Measurements from ENCODE around the gene HTR3B. TPM values are rescaled to one million over a fixed set of nuclear protein-coding genes. Genes with fewer than 3 reads are reported as not detected.
A peak's percentile ranks its signal among the peaks of the same experiment; 100 is the strongest.

The HTR3B gene
- total and polyA plus RNA-seq, 4 donors: not detected

- Histone ChIP-seq H3K4me3 (ENCODE audit: low read length in 2 of 2) (no peak overlapping the region), H3K4me1 (ENCODE audit: control insufficient read depth in 1 of 2, insufficient read depth in 2 of 2, low read length in 2 of 2) (no peaks in the 10 kb centered on the region), H3K36me3 (ENCODE audit: control insufficient read depth in 1 of 2, insufficient read depth in 2 of 2, low read length in 1 of 2) (no peaks in the 10 kb centered on the region), H3K27ac (ENCODE audit: low read depth in 1 of 2, low read length in 2 of 2) (no peak overlapping the region), H3K9me3 (ENCODE audit: control insufficient read depth, low read length) (no peaks in the 10 kb centered on the region), H3K27me3 (ENCODE audit: control insufficient read depth in 1 of 2, insufficient read depth in 2 of 2, low read length in 1 of 2) (no peaks in the 10 kb centered on the region)
- intact Hi-C loops (cut with DNase I): no loop called here
- ATAC-seq (ENCODE audit: low FRiP score) (no peak), DNase-seq (no peak)
- 83 to 85% methylated on average over 18 of the region's 18 CpGs for WGBS, 2 donors
Observed at GRCh38 chr11:113986351-113987140, 82.0 kb downstream of the HTR3B start.

- Histone ChIP-seq H3K36me3 (ENCODE audit: control insufficient read depth in 1 of 2, insufficient read depth in 2 of 2, low read length in 1 of 2) (no peaks in the 10 kb centered on the region), H3K27me3 (ENCODE audit: control insufficient read depth in 1 of 2, insufficient read depth in 2 of 2, low read length in 1 of 2) (no peaks in the 10 kb centered on the region), H3K4me1 (ENCODE audit: control insufficient read depth in 1 of 2, insufficient read depth in 2 of 2, low read length in 2 of 2) (no peaks in the 10 kb centered on the region), H3K9me3 (ENCODE audit: control insufficient read depth, low read length) (no peaks in the 10 kb centered on the region), H3K4me3 (ENCODE audit: low read length in 2 of 2) (no peak overlapping the region), H3K27ac (ENCODE audit: low read depth in 1 of 2, low read length in 2 of 2) (no peak overlapping the region)
- ATAC-seq (ENCODE audit: low FRiP score) (no peak), DNase-seq (no peak)
- intact Hi-C loops (cut with DNase I): no loop called here
- 61 to 70% methylated on average over 15 of the region's 15 CpGs for WGBS, 2 donors
Observed at GRCh38 chr11:113989381-113989780, 84.8 kb downstream of the HTR3B start.

GRCh38 chr11:113989916-113990315 lies 85.3 kb downstream of the HTR3B start:
- no peaks in the 10 kb centered on the region for H3K36me3 ChIP-seq (ENCODE audit: control insufficient read depth in 1 of 2, insufficient read depth in 2 of 2, low read length in 1 of 2)
- H3K4me1 ChIP-seq (ENCODE audit: control insufficient read depth in 1 of 2, insufficient read depth in 2 of 2, low read length in 2 of 2): no peaks in the 10 kb centered on the region
- intact Hi-C loops (cut with DNase I): loop anchor here in 1 of 2 donors (10.0 kb wide), 1 partner anchor 95 kb away; no protein-coding TSS in a partner anchor
- ATAC-seq (ENCODE audit: low FRiP score) (no peak), DNase-seq (no peak)
- no peak overlapping the region for H3K4me3 ChIP-seq (ENCODE audit: low read length in 2 of 2)
- no peak overlapping the region for H3K27ac ChIP-seq (ENCODE audit: low read depth in 1 of 2, low read length in 2 of 2)
- no peaks in the 10 kb centered on the region for H3K27me3 ChIP-seq (ENCODE audit: control insufficient read depth in 1 of 2, insufficient read depth in 2 of 2, low read length in 1 of 2)
- WGBS, 2 donors: 59 to 63% methylated on average over 2 of the region's 2 CpGs
- H3K9me3 ChIP-seq (ENCODE audit: control insufficient read depth, low read length): no peaks in the 10 kb centered on the region

- Histone ChIP-seq H3K36me3 (ENCODE audit: control insufficient read depth in 1 of 2, insufficient read depth in 2 of 2, low read length in 1 of 2) (no peaks in the 10 kb centered on the region), H3K4me1 (ENCODE audit: control insufficient read depth in 1 of 2, insufficient read depth in 2 of 2, low read length in 2 of 2) (no peaks in the 10 kb centered on the region), H3K27ac (ENCODE audit: low read depth in 1 of 2, low read length in 2 of 2) (no peak overlapping the region), H3K4me3 (ENCODE audit: low read length in 2 of 2) (no peak overlapping the region), H3K9me3 (ENCODE audit: control insufficient read depth, low read length) (no peaks in the 10 kb centered on the region), H3K27me3 (ENCODE audit: control insufficient read depth in 1 of 2, insufficient read depth in 2 of 2, low read length in 1 of 2) (no peaks in the 10 kb centered on the region)
- WGBS, 2 donors: 6 to 8% methylated on average over 4 of the region's 4 CpGs
- intact Hi-C loops (cut with DNase I): loop anchor here in 1 of 2 donors (10.0 kb wide), 1 partner anchor 96 kb away; no protein-coding TSS in a partner anchor
- no peak for DNase-seq
- no peak for ATAC-seq (ENCODE audit: low FRiP score)
Observed at GRCh38 chr11:113991170-113991569, 86.6 kb downstream of the HTR3B start.

GRCh38 chr11:113991718-113992458 lies 87.3 kb downstream of the HTR3B start:
- no peaks in the 10 kb centered on the region for H3K4me1 ChIP-seq (ENCODE audit: control insufficient read depth in 1 of 2, insufficient read depth in 2 of 2, low read length in 2 of 2)
- no peaks in the 10 kb centered on the region for H3K36me3 ChIP-seq (ENCODE audit: control insufficient read depth in 1 of 2, insufficient read depth in 2 of 2, low read length in 1 of 2)
- peak in 1 of 2 donors; percentile 15 for DNase-seq
- WGBS, 2 donors: 65% methylated on average over 7 of the region's 7 CpGs
- H3K4me3 ChIP-seq (ENCODE audit: low read length in 2 of 2): no peak overlapping the region
- H3K27me3 ChIP-seq (ENCODE audit: control insufficient read depth in 1 of 2, insufficient read depth in 2 of 2, low read length in 1 of 2): no peaks in the 10 kb centered on the region
- intact Hi-C loops (cut with DNase I): loop anchor here in 1 of 2 donors (10.0 kb wide), 1 partner anchor 97 kb away; no protein-coding TSS in a partner anchor
- no peaks in the 10 kb centered on the region for H3K9me3 ChIP-seq (ENCODE audit: control insufficient read depth, low read length)
- no peak overlapping the region for H3K27ac ChIP-seq (ENCODE audit: low read depth in 1 of 2, low read length in 2 of 2)
- no peak for ATAC-seq (ENCODE audit: low FRiP score)

GRCh38 chr11:113992459-113993110 lies 88.0 kb downstream of the HTR3B start:
- intact Hi-C loops (cut with DNase I): loop anchor here in 1 of 2 donors (10.0 kb wide), 1 partner anchor 98 kb away; no protein-coding TSS in a partner anchor
- H3K9me3 ChIP-seq (ENCODE audit: control insufficient read depth, low read length): no peaks in the 10 kb centered on the region
- no peak overlapping the region for H3K27ac ChIP-seq (ENCODE audit: low read depth in 1 of 2, low read length in 2 of 2)
- DNase-seq: no peak
- no peaks in the 10 kb centered on the region for H3K27me3 ChIP-seq (ENCODE audit: control insufficient read depth in 1 of 2, insufficient read depth in 2 of 2, low read length in 1 of 2)
- no peak for ATAC-seq (ENCODE audit: low FRiP score)
- no peaks in the 10 kb centered on the region for H3K36me3 ChIP-seq (ENCODE audit: control insufficient read depth in 1 of 2, insufficient read depth in 2 of 2, low read length in 1 of 2)
- no peaks in the 10 kb centered on the region for H3K4me1 ChIP-seq (ENCODE audit: control insufficient read depth in 1 of 2, insufficient read depth in 2 of 2, low read length in 2 of 2)
- no peak overlapping the region for H3K4me3 ChIP-seq (ENCODE audit: low read length in 2 of 2)
- WGBS, 2 donors: 22 to 27% methylated on average over 7 of the region's 7 CpGs

GRCh38 chr11:113994077-113994954 lies 89.7 kb downstream of the HTR3B start:
- Histone ChIP-seq H3K36me3 (ENCODE audit: control insufficient read depth in 1 of 2, insufficient read depth in 2 of 2, low read length in 1 of 2) (no peaks in the 10 kb centered on the region), H3K4me1 (ENCODE audit: control insufficient read depth in 1 of 2, insufficient read depth in 2 of 2, low read length in 2 of 2) (no peaks in the 10 kb centered on the region), H3K9me3 (ENCODE audit: control insufficient read depth, low read length) (no peaks in the 10 kb centered on the region), H3K27ac (ENCODE audit: low read depth in 1 of 2, low read length in 2 of 2) (no peak overlapping the region), H3K27me3 (ENCODE audit: control insufficient read depth in 1 of 2, insufficient read depth in 2 of 2, low read length in 1 of 2) (no peaks in the 10 kb centered on the region), H3K4me3 (ENCODE audit: low read length in 2 of 2) (no peak overlapping the region)
- intact Hi-C loops (cut with DNase I): loop anchor here (1.0 to 10.0 kb wide), 3 partner anchors 100 to 267 kb away; no protein-coding TSS in a partner anchor
- 3 to 4% methylated on average over 6 of the region's 6 CpGs for WGBS, 2 donors
- DNase-seq (no peak), ATAC-seq (ENCODE audit: low FRiP score) (no peak)
